Testis (tissue), 2 donors: Measurements from ENCODE around the gene SH3RF3.

Experiments used
- POLR2A ChIP-seq: fragments of 450-650 bp; IDR thresholded peaks from one replicate; pipeline ENCODE4 v1.6.1; 2017; ENCODE audit warnings: antibody characterized with exemption, mild to moderate bottlenecking, moderate library complexity
- TF ChIP-seq, protein P1 (sequence below), 3 experiments: fragments of 450-650 bp in 2 of 3; fragments of 200-600 bp in 1 of 3; sonication (generic) in 1 of 3; IDR thresholded peaks; one replicate each; pipeline ENCODE4 v1.5.1; 2016 to 2019; ENCODE audit warnings: antibody characterized with exemption in 3 of 3, mild to moderate bottlenecking in 2 of 3, moderate library complexity in 1 of 3

DNA sequence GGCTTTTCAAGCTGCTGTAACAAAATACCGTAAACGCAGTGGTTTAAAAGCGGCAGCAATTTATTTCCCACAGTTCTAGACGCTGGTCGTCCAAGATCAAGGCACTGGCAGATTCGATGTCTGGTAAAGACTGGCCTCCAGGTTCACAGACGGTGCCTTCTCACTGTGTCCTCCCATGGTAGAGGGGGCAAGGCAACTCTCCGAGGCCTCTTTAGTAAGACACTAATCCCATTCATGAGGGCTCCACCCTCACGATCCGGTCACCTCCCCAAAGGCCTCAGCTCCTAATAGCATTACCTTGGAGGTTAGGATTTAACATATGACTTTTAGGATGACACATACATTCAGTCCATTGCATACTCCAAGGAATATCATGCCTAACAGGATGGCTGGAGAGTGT, 117.2 kb downstream of the SH3RF3 start:
- no peak for TF ChIP-seq POLR2A
- TF ChIP-seq, protein P1, sequence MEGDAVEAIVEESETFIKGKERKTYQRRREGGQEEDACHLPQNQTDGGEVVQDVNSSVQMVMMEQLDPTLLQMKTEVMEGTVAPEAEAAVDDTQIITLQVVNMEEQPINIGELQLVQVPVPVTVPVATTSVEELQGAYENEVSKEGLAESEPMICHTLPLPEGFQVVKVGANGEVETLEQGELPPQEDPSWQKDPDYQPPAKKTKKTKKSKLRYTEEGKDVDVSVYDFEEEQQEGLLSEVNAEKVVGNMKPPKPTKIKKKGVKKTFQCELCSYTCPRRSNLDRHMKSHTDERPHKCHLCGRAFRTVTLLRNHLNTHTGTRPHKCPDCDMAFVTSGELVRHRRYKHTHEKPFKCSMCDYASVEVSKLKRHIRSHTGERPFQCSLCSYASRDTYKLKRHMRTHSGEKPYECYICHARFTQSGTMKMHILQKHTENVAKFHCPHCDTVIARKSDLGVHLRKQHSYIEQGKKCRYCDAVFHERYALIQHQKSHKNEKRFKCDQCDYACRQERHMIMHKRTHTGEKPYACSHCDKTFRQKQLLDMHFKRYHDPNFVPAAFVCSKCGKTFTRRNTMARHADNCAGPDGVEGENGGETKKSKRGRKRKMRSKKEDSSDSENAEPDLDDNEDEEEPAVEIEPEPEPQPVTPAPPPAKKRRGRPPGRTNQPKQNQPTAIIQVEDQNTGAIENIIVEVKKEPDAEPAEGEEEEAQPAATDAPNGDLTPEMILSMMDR (IDR thresholded peaks at IDR 0.05) = no peak
